HL-60/S4 (cell line): ENCODE measurements around the gene PTPRR.

Source experiments
- in situ Hi-C: fragments of 300-500 bp; cut with MboI; formaldehyde crosslinking; loops from 2 replicates; pipeline ENCODE4 v1.14.3; 2022; ENCODE audit warnings: low sequenced_read_pairs

PTPRR gene

DNA sequence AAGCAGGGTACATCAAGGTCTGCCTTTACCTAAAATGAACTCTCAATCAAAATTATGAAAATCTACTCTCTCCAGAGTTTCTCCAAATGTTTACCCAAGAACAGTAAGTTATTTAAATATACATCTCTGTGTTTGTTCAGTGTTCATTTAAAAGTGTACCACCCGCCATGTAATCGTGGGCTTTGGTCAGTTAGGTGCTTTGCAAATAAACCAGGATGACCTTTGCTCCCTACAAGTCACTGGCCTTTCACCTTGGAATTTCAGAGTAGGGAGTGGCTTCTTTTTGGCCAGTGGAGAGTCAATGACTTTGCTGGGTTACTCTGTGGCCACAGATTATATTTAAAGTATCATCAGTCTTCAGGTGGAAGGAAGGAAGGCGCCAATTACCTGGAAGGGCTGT lies 208.7 kb downstream of the PTPRR start:
- in situ Hi-C loops: no loop called here

DNA sequence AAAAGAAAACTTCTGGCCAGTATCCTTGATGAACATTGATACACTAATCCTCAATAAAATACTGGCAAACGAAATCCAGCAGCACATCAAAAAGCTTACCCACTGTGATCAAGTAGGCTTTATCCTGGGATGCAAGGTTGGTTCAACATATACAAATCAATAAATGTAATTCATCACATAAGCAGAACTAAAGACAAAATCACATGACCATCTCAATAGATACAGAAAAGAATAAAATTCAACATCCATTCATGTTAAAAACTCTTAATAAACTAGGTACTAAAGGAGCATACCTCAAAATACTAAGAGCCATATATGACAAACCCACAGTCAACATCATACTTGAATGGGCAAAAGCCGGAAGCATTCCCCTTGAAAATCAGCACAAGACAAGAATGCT lies 211.5 kb downstream of the PTPRR start:
- in situ Hi-C loops: no loop called here

DNA sequence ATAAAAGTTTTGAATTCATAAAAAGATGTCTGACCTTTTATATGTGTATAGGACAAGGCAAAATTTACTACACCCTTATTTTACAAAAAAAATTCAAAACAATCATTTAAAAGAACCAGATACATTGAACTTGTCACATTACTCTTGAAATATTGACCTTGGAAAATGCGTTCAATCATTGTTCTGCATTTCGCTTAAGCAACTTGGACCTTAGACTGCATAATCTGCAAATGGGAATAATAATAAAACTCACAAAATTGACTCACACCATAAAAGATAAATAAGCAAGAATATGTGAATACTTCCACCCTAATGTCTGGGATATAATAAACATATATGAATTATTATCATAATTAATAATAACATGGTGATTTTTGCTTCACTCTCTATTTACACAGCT lies 213.9 kb downstream of the PTPRR start:
- in situ Hi-C loops: no loop called here

DNA sequence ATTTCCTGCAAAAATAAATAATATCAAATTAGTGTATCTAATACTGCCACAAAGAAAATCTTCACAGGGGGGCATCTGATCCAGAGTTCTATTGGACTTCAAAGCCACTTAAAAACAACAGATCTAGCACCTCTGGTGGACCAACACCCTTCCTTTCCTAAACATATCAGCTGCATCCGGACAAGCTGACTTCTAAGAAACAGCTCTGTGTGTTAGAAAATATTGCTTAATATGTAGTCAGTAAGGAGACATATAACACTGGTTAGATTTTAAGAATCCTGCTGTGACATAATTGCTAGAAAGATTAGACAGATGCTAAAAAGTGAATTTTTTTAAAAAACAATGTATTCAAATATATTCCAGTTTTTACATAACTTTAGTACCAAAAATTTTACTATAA lies 222.2 kb downstream of the PTPRR start:
- in situ Hi-C loops: no loop called here

DNA sequence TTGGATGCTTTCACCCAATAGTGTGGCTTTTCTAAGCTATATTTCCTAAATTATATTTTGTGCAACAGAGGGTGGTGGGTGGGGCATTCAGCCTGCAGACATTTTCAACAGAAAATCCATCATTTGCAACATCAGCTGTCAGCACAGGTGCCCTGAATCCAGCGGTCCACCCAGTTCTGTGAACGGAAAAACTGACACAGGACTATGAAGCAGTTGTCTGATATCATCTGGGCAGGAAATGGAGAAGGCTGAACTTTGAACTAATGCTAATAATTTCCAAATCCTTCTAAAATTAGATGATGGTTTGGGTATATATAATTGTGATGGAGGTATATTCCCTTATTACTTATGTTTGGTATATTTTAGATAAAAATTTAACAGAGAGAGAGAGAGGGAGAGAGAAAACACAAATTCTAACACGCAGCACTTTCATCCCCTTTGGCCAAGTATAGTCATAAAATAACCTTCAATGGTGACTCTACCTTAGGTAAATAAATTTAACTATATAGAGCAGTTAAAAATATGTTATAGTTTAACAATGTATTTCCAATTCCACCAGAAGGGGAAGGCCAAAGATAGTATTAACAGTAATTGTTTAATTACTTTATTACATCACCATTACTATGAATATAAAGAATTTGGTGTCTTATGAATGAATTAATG lies 225.0 kb downstream of the PTPRR start:
- in situ Hi-C loops: no loop called here

DNA sequence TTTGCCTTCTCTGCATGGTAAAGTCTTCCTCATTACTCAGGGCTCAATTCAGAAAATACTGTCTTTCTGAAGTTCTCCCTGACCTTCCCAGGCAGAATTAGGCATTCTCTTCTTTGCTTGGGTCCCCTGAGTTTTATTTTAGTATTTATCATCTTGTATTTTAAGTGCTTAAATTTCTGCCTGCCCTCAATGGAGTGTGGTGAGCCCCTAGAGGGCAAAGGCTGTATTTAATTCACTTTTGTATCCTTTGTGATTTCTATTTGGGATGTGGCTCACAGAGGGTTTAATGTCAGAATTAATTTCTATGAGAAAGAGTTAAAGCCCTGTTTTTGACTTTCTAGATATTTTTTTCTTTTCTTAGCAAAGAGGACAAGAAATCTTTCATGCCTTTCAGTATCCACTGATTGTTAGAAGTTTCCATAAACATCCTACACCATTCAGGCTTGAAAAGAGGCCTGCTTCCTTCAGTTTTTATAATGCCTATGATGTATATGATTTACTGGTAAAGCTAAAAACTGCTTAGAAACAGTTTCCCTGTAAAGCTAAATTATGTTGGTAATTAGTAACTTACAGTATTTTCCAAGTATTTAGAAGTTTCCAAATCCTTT lies 227.8 kb downstream of the PTPRR start:
- in situ Hi-C loops: no loop called here

DNA sequence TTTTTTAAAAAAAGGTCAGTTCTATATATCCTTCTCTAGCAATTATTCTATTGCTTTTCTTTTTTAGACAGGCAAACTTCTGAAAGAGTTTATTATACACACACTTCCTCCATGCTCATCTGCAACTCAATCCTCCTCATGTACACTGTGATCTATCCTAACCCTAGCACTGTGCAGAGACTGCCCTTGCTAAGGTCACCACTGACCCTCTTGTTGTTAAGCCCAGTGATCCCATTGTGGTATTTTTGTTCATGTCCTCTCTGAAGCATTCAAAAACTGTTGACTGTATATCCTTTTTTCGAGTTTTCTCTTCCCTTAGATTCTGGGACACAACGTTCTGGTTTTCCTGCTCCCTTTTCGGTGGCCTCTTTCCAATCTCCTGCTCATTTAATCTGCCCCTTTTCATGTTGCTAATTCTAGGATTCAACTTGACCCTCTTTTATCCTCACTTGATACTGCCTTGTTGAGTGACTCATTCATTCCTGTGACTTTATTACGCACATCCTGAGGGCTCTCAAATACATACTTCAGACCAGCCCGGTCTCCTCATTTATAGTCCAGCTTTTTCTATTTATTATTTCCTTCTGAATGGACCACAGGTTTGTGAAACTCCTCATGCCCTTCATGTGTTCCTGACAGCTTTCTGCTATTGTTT lies 229.4 kb downstream of the PTPRR start:
- in situ Hi-C loops: no loop called here

DNA sequence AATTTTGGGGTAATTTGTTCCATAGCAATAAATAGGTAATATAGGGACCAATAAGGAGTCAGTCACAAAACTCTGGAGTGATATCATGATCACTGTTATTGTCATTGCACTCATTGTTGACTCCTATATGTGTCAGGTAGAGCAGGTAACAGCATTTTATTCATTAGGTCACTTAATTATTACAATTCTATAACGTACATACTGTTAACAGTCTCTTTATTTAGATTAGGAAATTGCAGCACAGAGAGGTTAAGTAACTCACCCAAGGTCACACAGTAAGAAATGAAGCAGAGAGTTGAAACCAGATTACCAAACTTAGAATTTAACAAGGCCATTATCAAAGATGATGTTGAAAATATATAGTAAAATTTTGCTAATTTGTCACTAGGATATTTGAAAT lies 233.6 kb downstream of the PTPRR start:
- in situ Hi-C loops: no loop called here

DNA sequence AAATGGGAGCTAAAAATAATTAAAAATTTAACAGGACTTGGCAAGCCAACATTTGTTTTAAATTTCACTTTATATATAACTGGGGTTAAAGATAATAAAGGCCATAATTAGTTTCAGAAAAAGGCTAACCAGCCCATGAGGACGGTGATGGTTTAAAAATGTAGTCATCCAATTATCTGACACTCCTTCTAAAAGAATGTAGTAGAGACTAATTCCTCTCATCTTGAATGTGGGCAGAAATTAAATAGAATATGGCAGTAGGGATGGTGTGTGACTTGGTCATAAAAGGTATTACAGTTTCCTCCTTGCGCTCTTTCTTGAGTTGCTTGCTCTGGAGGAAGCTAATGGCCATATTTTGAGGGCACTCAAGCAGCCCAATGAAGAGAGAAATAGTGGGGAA lies 234.2 kb downstream of the PTPRR start:
- in situ Hi-C loops: no loop called here

DNA sequence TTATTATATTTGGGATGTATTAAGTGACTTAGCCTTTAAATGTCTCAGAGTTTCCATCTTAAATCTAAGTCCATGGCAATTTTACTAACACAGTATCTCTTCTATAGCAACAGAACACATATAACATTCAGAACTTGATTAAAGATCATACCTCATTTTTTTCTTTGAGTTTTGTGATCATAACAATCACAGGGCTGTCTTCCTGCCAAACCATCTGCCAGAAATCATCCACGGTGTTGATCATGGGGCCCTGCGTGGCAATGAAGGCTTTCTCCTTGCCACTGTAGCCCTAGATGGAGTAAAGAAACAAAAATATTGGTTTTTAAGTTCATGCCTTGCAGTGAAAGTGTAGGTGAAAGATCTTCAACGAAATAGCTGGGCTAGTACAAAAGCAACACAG lies 236.6 kb downstream of the PTPRR start:
- in situ Hi-C loops: no loop called here

DNA sequence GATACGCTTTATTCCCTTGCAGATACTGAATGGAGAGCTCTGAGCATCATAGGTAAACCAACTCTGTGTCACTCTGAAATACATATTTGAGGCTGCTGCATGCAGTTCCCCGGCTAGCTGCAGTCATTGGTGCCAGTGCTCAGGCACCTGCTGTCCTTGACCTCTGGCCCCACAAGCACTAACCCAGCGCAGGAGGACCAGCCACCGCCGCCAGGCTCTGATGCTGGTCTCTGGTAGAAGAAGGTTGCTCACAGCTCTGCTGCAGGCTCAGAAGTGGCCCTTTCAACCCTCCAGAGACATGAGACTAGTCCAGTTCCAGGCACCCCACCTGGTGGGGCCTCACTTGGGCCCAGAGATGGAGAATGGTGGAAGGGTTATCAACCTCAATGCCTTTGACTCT lies 248.8 kb downstream of the PTPRR start:
- in situ Hi-C loops: no loop called here

DNA sequence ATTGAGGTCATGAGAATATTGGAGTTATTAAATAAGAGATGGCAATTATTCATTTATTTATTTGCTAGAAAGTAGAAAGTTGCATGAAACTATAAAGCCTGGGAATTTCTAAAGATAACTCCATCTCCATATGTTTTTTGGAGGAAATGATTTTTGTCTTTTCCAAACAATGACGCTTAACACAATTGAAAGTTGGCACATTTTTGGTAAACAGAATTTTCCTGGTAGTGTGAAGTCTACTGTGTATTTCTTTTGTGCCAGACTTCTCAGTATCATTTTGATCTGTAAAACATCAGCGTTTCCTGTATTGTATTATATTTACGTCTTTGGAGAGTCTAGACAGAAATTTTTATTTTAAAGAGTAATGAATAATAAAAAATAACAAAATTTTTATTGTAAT lies 249.6 kb downstream of the PTPRR start:
- in situ Hi-C loops: no loop called here

DNA sequence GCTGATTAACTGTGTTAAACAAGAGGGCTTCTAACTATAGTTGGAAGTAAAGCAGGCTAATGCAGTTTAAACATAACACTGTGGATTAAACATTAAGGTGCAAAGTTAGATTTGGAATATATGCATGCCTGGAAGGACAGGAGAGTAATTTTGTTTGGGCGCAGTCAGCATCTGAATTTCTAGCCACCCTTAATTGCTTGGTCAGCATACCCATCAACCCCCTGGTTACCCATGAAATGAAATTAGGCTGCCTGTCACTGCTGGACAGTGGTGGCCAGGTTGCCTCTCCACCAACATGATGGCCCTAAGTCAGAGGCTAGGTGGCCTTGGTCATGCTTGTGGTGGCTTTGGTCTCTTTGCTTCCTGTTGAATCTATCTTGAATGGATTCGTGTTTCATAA lies 253.3 kb downstream of the PTPRR start:
- in situ Hi-C loops: no loop called here

DNA sequence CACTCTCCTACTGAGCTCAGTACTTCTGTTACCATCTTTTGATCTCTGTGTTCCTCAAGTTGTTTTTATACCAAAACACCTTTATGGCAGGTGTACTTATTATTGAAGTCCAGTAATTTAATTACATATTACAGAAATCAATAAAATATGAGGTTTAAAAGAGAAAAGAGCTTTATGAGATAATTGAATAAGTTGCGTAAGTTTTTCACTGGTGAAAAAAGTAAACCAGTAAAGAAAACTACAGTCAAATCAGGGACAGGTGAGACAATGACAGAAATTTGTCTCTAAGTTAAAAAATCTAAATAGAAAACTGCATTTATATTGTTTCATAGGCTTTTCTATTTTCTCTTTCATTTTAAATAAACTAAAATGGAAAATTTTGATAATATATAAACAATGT lies 254.2 kb downstream of the PTPRR start:
- in situ Hi-C loops: no loop called here

DNA sequence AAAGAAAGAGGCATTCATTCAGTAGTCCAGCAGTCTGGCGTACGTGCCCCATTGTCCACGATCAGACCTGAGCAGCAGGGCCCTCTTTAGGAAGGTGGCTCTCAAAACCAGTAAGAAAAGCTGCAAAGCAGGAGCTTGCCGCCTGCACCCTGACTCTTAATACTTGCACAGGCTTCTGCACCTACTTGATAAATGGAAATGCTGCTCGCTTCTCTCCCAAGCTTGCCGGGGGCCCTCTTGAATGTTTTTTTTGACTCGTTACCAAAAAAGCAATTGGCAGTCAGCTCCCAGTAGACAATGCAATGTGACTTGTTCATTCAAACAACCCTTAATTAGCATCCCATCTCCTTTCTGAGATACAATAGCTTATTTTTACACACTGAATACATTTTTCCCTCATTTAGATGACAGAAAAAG lies 256.1 kb downstream of the PTPRR start:
- in situ Hi-C loops: no loop called here

DNA sequence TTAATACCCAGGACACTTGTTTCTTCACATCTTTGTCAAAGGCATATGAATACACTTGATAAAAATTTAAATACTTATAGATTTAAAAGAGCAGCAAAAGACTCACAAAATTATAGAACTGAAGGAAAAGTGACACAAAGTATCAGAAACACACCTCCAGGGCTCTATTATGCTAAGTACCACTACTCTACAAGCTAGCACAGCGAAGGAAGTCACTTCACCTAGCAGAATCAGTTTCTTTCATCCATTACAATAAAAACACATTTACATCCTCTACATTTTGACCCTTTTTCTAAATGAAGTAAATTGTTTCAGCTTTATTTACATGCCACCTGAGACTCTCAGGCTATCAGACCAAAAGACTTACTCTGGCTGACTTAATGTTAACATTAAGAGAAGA lies 256.7 kb downstream of the PTPRR start:
- in situ Hi-C loops: no loop called here

DNA sequence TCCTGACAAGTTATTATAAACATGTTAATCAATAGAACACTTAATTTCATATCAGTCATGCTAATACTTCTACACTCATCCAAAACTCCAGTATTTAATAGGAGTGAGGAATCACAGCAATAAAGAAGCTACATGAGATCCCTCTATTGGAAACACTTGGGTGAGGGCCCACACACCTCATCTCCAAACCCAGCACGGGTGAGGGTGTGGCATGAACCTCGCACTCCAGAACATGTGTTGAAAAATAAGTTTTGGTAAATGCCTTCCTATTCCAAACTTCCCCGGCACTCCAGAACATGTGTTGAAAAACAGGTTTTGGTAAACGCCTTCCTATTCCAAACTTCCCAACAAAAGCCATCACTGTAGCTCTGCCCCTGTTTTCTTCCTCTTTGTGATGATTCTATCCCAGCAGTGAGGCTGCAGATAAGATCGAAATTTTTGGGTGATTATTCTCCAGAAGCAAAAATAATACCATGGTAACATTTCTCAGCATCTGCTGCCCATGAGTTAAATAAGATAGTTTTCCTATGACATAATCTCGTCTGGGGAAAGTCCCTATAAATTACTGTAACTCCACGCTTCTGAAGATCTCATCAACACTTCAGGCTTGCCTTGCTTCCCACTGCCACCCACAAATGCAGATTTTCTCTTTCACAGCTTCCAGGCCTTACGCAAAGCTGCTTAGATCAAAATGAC lies 258.9 kb downstream of the PTPRR start:
- in situ Hi-C loops: no loop called here

DNA sequence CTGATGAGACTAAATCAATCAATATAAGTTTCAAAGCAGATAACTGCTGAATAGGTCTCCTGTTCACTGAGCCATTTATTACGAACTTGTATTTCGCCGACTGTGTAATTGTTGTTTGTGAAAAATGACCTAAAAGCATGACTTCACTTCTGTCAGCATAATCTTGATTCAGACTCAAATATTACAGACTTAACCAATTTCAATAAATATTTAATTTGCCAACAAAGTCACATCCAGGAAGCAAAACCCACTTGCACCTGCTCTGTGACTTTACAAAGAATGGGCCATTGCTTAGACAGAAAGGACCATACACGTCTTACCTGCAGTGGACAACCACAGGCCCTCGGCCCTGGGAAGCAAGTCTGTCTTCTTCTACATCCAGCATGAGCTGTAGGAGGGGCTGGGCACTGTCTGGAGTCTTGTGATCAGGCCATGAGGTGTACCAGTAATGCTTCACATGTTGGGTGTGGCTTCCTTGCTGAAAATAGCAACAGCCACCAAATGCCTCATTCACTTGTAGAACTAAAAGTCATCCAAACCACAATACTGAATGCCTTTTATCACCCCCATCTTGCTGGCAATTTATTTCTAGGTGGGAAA lies 259.8 kb downstream of the PTPRR start:
- in situ Hi-C loops: no loop called here

DNA sequence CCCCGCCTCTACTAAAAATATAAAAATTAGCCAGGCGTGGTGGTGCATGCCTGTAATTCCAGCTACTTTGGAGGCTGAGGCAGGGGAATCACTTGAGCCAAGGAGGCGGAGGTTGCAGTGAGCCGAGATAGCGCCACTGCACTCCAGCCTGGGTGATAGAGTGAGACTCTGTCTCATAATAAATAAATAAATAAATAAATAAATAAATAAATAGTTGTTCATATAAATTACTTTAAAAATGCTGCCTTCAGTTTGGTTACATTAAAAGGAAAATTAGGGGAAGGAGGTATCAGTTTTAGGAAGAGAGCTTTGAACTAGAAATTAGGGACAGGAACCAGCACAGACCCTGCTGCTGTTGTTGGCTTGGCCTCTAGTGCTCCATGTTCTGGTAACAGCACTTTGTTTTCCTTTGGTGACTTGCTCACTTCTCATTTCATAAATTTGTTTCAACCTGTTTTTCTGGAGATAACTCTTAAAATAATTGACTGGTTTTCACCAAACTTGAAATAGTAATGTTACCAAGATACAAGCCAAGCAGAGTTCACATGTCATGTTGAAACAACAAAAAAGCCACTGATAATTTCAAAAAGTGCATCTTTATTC lies 260.4 kb downstream of the PTPRR start:
- in situ Hi-C loops: no loop called here

DNA sequence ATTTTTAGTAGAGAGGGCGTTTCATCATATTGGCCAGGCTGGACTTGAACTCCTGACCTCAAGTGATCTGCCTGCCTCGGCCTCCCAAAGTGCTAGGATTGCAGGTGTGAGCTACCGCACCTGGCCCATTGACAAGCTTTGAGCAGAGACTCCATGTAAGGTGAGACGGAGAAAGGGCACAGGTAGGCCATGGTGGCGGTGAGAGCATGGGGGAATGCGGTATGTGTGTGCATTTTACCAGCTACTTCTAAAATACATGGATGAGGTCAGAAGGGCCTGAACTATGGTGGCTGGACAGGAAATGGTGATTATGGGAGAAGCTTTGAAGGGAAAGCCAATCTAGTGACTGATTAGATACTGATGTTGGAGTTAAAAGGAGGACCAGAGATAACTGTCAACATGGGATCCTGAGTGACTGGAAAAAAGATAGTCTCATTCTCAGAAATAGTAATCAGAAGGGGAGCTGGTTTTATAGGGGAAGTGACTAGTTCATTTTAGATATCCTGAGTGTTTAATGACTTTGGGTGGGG lies 261.4 kb downstream of the PTPRR start:
- in situ Hi-C loops: no loop called here
